Chondrocyte (in vitro differentiated cells): ENCODE measurements around the gene UCN2. TPM values are rescaled to one million over a fixed set of nuclear protein-coding genes. Genes with fewer than 3 reads are reported as not detected.

Experiments used
- DNase-seq: peaks from one replicate; pipeline ENCODE4 v3.0.0; 2021; ENCODE audit warnings: mixed read lengths, low spot score
- H3K27ac Mint-ChIP-seq: one replicate; pipeline ENCODE4 v1.8.0; 2021; ENCODE audit warnings: mild to moderate bottlenecking, moderate library complexity, mixed read lengths; ENCODE audit not compliant: unreplicated experiment
- H3K27me3 Mint-ChIP-seq: 2 replicates; pipeline ENCODE4 v1.8.0; 2021; ENCODE audit warnings: low read depth, mixed read lengths
- H3K36me3 Mint-ChIP-seq: 2 replicates; pipeline ENCODE4 v1.8.0; 2021; ENCODE audit warnings: low read depth, mixed read lengths
- H3K4me1 Mint-ChIP-seq: 2 replicates; pipeline ENCODE4 v1.8.0; 2021; ENCODE audit warnings: low read depth, mild to moderate bottlenecking, mixed read lengths
- H3K4me3 Mint-ChIP-seq: one replicate; pipeline ENCODE4 v1.8.0; 2021; ENCODE audit warnings: mild to moderate bottlenecking, moderate library complexity, mixed read lengths; ENCODE audit not compliant: unreplicated experiment
- H3K9me3 Mint-ChIP-seq: 2 replicates; pipeline ENCODE4 v1.8.0; 2021; ENCODE audit warnings: low read depth, mixed read lengths
- CTCF ChIP-seq: fragments of 200-600 bp; sonication (generic); IDR thresholded peaks from 2 replicates; pipeline ENCODE4 v1.5.0; 2021; ENCODE audit warnings: antibody characterized with exemption, mild to moderate bottlenecking, moderate library complexity
- total RNA-seq: library from RNA; stranded (reverse); gene quantifications from 3 replicates; pipeline ENCODE4 v1.2.1, GENCODE V29; 2021

UCN2 gene
- total RNA-seq, 1 donor from 2014 or later = 3.3 TPM

- Mint-ChIP-seq H3K27ac (no peak overlapping the region), H3K4me3 (no peak overlapping the region), H3K9me3 (no peaks in the 10 kb centered on the region), H3K27me3 (no peaks in the 10 kb centered on the region), H3K4me1 (peaks cover 3% of the 10 kb centered on the region), H3K36me3 (peaks cover 27% of the 10 kb centered on the region)
- no peak for TF ChIP-seq CTCF
- no peak for DNase-seq
Measured at GRCh38 chr3:48546203-48546829, 17.3 kb downstream of the UCN2 start.

- Mint-ChIP-seq H3K4me3 (no peak overlapping the region), H3K9me3 (no peaks in the 10 kb centered on the region), H3K27ac (no peak overlapping the region), H3K27me3 (no peaks in the 10 kb centered on the region), H3K4me1 (peaks cover 3% of the 10 kb centered on the region), H3K36me3 (peaks cover 27% of the 10 kb centered on the region)
- DNase-seq = no peak
- TF ChIP-seq CTCF = no peak
Measured at GRCh38 chr3:48544141-48544540, 19.4 kb downstream of the UCN2 start.

GRCh38 chr3:48543271-48543866, 20.2 kb downstream of the UCN2 start:
- DNase-seq = no peak
- Mint-ChIP-seq H3K36me3 (peaks cover 28% of the 10 kb centered on the region), H3K27me3 (no peaks in the 10 kb centered on the region), H3K4me1 (no peaks in the 10 kb centered on the region), H3K9me3 (no peaks in the 10 kb centered on the region), H3K4me3 (no peak overlapping the region), H3K27ac (no peak overlapping the region)
- no peak for TF ChIP-seq CTCF

GRCh38 chr3:48538451-48538850, 25.1 kb downstream of the UCN2 start:
- H3K27ac Mint-ChIP-seq = no peak overlapping the region
- H3K4me3 Mint-ChIP-seq = no peak overlapping the region
- no peak for DNase-seq
- no peaks in the 10 kb centered on the region for H3K27me3 Mint-ChIP-seq
- no peaks in the 10 kb centered on the region for H3K9me3 Mint-ChIP-seq
- no peaks in the 10 kb centered on the region for H3K4me1 Mint-ChIP-seq
- TF ChIP-seq CTCF = no peak
- H3K36me3 Mint-ChIP-seq = peaks cover 43% of the 10 kb centered on the region

- no peak for DNase-seq
- no peak for TF ChIP-seq CTCF
- H3K4me3 Mint-ChIP-seq = no peak overlapping the region
- H3K4me1 Mint-ChIP-seq = no peaks in the 10 kb centered on the region
- H3K27me3 Mint-ChIP-seq = no peaks in the 10 kb centered on the region
- H3K27ac Mint-ChIP-seq = no peak overlapping the region
- peaks cover 40% of the 10 kb centered on the region for H3K36me3 Mint-ChIP-seq
- H3K9me3 Mint-ChIP-seq = no peaks in the 10 kb centered on the region
Measured at GRCh38 chr3:48536785-48537184, 26.8 kb downstream of the UCN2 start.
